H9 (cell line): ENCODE results near the gene PRR20G. TPM values are rescaled to one million over a fixed set of nuclear protein-coding genes. Genes with fewer than 3 reads are reported as not detected.
"Not testable (repeated sequence)": the region's sequence is repeated elsewhere in the genome, so short reads cannot be mapped to it uniquely, and the experiment has no call there.

Experiments
- DNase-seq: peaks from one replicate; pipeline ENCODE4 v3.0.0-alpha.2; 2017
- H2AFZ ChIP-seq: one replicate; pipeline ENCODE4 v1.6.1; 2013; ENCODE audit warnings: mild to moderate bottlenecking, low read length, control low read depth, moderate library complexity
- H2AK5ac ChIP-seq: 2 replicates; pipeline ENCODE4 v1.6.1; 2013; ENCODE audit warnings: low read length, control low read depth, mixed read lengths; ENCODE audit not compliant: insufficient read length
- H2BK120ac ChIP-seq: one replicate; pipeline ENCODE4 v1.6.1; 2013; ENCODE audit warnings: low read depth, mild to moderate bottlenecking, low read length, control low read depth, inconsistent platforms; ENCODE audit not compliant: poor library complexity, severe bottlenecking
- H2BK12ac ChIP-seq: 2 replicates; pipeline ENCODE4 v1.6.1; 2013; ENCODE audit warnings: low read length, control low read depth, mixed read lengths, low read depth; ENCODE audit not compliant: insufficient read length
- H2BK15ac ChIP-seq: 2 replicates; pipeline ENCODE4 v1.6.1; 2013; ENCODE audit warnings: low read depth, low read length, control low read depth
- H2BK20ac ChIP-seq: one replicate; pipeline ENCODE4 v1.6.1; 2013; ENCODE audit warnings: low read depth, mild to moderate bottlenecking, low read length, control low read depth, inconsistent platforms; ENCODE audit not compliant: poor library complexity, severe bottlenecking
- H2BK5ac ChIP-seq: 2 replicates; pipeline ENCODE4 v1.6.1; 2013; ENCODE audit warnings: low read length, control low read depth, mixed read lengths; ENCODE audit not compliant: insufficient read length
- H3K14ac ChIP-seq: 2 replicates; pipeline ENCODE4 v1.6.1; 2013; ENCODE audit warnings: low read length, control low read depth; ENCODE audit not compliant: insufficient read depth
- H3K18ac ChIP-seq: 2 replicates; pipeline ENCODE4 v1.6.1; 2013; ENCODE audit warnings: low read depth, mild to moderate bottlenecking, mixed read lengths, low read length, control low read depth; ENCODE audit not compliant: insufficient read length
- H3K23ac ChIP-seq: 2 replicates; pipeline ENCODE4 v1.6.1; 2013; ENCODE audit warnings: low read length, control low read depth, mixed read lengths, low read depth; ENCODE audit not compliant: insufficient read length
- H3K23me2 ChIP-seq: 2 replicates; pipeline ENCODE4 v1.6.1; 2013; ENCODE audit warnings: low read depth, mild to moderate bottlenecking, mixed read lengths, low read length, control low read depth; ENCODE audit not compliant: insufficient read length, poor library complexity, severe bottlenecking
- H3K27ac ChIP-seq: 2 replicates; pipeline ENCODE4 v1.5.1; 2013; ENCODE audit warnings: low read length, control low read depth, mixed read lengths, low read depth; ENCODE audit not compliant: insufficient read length
- H3K27me3 ChIP-seq: 2 replicates; pipeline ENCODE4 v1.6.1; 2013; ENCODE audit warnings: low read length, control low read depth, inconsistent platforms; ENCODE audit not compliant: insufficient read depth
- H3K4ac ChIP-seq: 2 replicates; pipeline ENCODE4 v1.6.1; 2013; ENCODE audit warnings: low read depth, mild to moderate bottlenecking, control low read depth, inconsistent platforms, low read length, moderate library complexity
- H3K4me1 ChIP-seq: 2 replicates; pipeline ENCODE4 v1.6.1; 2013; ENCODE audit warnings: low read length, control low read depth, inconsistent platforms; ENCODE audit not compliant: insufficient read depth
- H3K4me2 ChIP-seq: 2 replicates; pipeline ENCODE4 v1.6.1; 2013; ENCODE audit warnings: low read length, control low read depth, mixed read lengths; ENCODE audit not compliant: insufficient read length, insufficient read depth
- H3K56ac ChIP-seq: 2 replicates; pipeline ENCODE4 v1.6.1; 2013; ENCODE audit warnings: low read depth, mild to moderate bottlenecking, mixed read lengths, low read length, control low read depth; ENCODE audit not compliant: insufficient read length
- H3K79me1 ChIP-seq: 2 replicates; pipeline ENCODE4 v1.6.1; 2013; ENCODE audit warnings: low read depth, mild to moderate bottlenecking, moderate library complexity, low read length, control low read depth, inconsistent platforms; ENCODE audit not compliant: insufficient read depth, poor library complexity, severe bottlenecking
- H3K79me2 ChIP-seq: 2 replicates; pipeline ENCODE4 v1.6.1; 2013; ENCODE audit warnings: low read length, control low read depth, inconsistent platforms; ENCODE audit not compliant: insufficient read depth
- H3K9ac ChIP-seq: 2 replicates; pipeline ENCODE4 v1.6.1; 2013; ENCODE audit warnings: low read length, control low read depth, mixed read lengths; ENCODE audit not compliant: insufficient read length; ENCODE audit errors: extremely low read depth
- H3K9me3 ChIP-seq: one replicate; pipeline ENCODE4 v1.6.1; 2013; ENCODE audit warnings: low read depth, low read length, inconsistent platforms; ENCODE audit not compliant: control insufficient read depth
- H3T11ph ChIP-seq: one replicate; pipeline ENCODE4 v1.6.1; 2013; ENCODE audit warnings: mild to moderate bottlenecking, low read length, control low read depth, inconsistent platforms
- H4K20me1 ChIP-seq: one replicate; pipeline ENCODE4 v1.6.1; 2013; ENCODE audit not compliant: control insufficient read depth, insufficient read length, insufficient read depth
- H4K5ac ChIP-seq: 2 replicates; pipeline ENCODE4 v1.6.1; 2013; ENCODE audit warnings: low read depth, mild to moderate bottlenecking, mixed read lengths, low read length, control low read depth; ENCODE audit not compliant: insufficient read length
- H4K8ac ChIP-seq: replicated peaks from 2 replicates; pipeline ENCODE4 v1.6.1; 2013; ENCODE audit warnings: low read length, control low read depth, mixed read lengths, low read depth; ENCODE audit not compliant: insufficient read length
- H4K91ac ChIP-seq: 2 replicates; pipeline ENCODE4 v1.6.1; 2013; ENCODE audit warnings: low read depth, mild to moderate bottlenecking, moderate library complexity, mixed read lengths, low read length, control low read depth; ENCODE audit not compliant: insufficient read length
- H3K27ac Mint-ChIP-seq, 3 experiments: 2 replicates in 2 of 3; 3 replicates in 1 of 3; pipeline ENCODE4 v1.8.0; 2020 to 2021; ENCODE audit warnings: mixed read lengths in 3 of 3, mild to moderate bottlenecking in 1 of 3, moderate library complexity in 1 of 3
- H3K27me3 Mint-ChIP-seq: 2 replicates; pipeline ENCODE4 v1.8.0; 2021; ENCODE audit warnings: low read depth, mild to moderate bottlenecking, moderate library complexity, mixed read lengths
- H3K36me3 Mint-ChIP-seq, 3 experiments: 2 replicates in 2 of 3; 3 replicates in 1 of 3; pipeline ENCODE4 v1.8.0; 2020 to 2021; ENCODE audit warnings: low read depth in 3 of 3, mixed read lengths in 3 of 3; ENCODE audit not compliant: insufficient read depth in 1 of 3
- H3K4me1 Mint-ChIP-seq, 2 experiments: 2 replicates each; pipeline ENCODE4 v1.8.0; 2020; ENCODE audit warnings: mixed read lengths in 2 of 2
- H3K4me3 Mint-ChIP-seq, 2 experiments: 2 replicates in 1 of 2; 3 replicates in 1 of 2; pipeline ENCODE4 v1.8.0; 2020 to 2021; ENCODE audit warnings: mild to moderate bottlenecking in 2 of 2, mixed read lengths in 2 of 2, moderate library complexity in 1 of 2
- H3K9me3 Mint-ChIP-seq, 2 experiments: 2 replicates in 1 of 2; 3 replicates in 1 of 2; pipeline ENCODE4 v1.8.0; 2020; ENCODE audit warnings: mild to moderate bottlenecking in 2 of 2, mixed read lengths in 2 of 2, moderate library complexity in 1 of 2
- WGBS: extraction: QIAGEN DNeasy Blood & Tissue Kit; methylation state at CpG from one replicate; pipeline ENCODE4 v1.1.7; 2013; ENCODE audit warnings: missing lambda C conversion rate, low lambda C conversion rate, mixed read lengths; ENCODE audit not compliant: insufficient read length; ENCODE audit errors: extremely low coverage; 5-methylcytosine and 5-hydroxymethylcytosine counted together
- total RNA-seq: library from RNA; stranded (reverse); gene quantifications from 2 replicates; pipeline ENCODE4 v1.2.1, GENCODE V29; 2021
- TF ChIP-seq, protein P1 (sequence below): fragments of 200-600 bp; sonication (generic); conservative IDR thresholded peaks from 3 replicates; pipeline ENCODE4 v1.8.0; 2021; ENCODE audit warnings: antibody characterized with exemption, mild to moderate bottlenecking

Gene PRR20G
- total RNA-seq, 1 experiment from 2014 or later = 0.35 TPM

- H4K5ac ChIP-seq = no peak overlapping the region
- H3K18ac ChIP-seq = no peak overlapping the region
- WGBS = no CpG with 5 or more reads among the region's 3 CpGs
- Mint-ChIP-seq H3K4me1 (no peaks in the 10 kb centered on the region), H3K27ac (no peak overlapping the region), H3K9me3 (peaks cover 3 to 4% of the 10 kb centered on the region in 2 experiments; a peak in 4 of 5 replicates), H3K27me3 (peaks cover 27% of the 10 kb centered on the region), H3K36me3 (no peaks in the 10 kb centered on the region; a peak in 1 of 7 replicates), H3K4me3 (no peak overlapping the region)
- no peak overlapping the region for H4K8ac ChIP-seq
- no peaks in the 10 kb centered on the region for H3K27me3 ChIP-seq
- H4K91ac ChIP-seq = no peak overlapping the region
- no peak overlapping the region for H2BK20ac ChIP-seq
- H2AFZ ChIP-seq = no peak overlapping the region
- no peaks in the 10 kb centered on the region for H3K79me1 ChIP-seq
- TF ChIP-seq, protein P1, sequence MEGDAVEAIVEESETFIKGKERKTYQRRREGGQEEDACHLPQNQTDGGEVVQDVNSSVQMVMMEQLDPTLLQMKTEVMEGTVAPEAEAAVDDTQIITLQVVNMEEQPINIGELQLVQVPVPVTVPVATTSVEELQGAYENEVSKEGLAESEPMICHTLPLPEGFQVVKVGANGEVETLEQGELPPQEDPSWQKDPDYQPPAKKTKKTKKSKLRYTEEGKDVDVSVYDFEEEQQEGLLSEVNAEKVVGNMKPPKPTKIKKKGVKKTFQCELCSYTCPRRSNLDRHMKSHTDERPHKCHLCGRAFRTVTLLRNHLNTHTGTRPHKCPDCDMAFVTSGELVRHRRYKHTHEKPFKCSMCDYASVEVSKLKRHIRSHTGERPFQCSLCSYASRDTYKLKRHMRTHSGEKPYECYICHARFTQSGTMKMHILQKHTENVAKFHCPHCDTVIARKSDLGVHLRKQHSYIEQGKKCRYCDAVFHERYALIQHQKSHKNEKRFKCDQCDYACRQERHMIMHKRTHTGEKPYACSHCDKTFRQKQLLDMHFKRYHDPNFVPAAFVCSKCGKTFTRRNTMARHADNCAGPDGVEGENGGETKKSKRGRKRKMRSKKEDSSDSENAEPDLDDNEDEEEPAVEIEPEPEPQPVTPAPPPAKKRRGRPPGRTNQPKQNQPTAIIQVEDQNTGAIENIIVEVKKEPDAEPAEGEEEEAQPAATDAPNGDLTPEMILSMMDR = no peak
- no peak overlapping the region for H2BK120ac ChIP-seq
- H3K4me1 ChIP-seq = no peaks in the 10 kb centered on the region
- H3K14ac ChIP-seq = no peak overlapping the region
- no peaks in the 10 kb centered on the region for H3K79me2 ChIP-seq
- H3K56ac ChIP-seq = no peak overlapping the region
- DNase-seq = no peak
- no peak overlapping the region for H2BK5ac ChIP-seq
- no peak overlapping the region for H3K9ac ChIP-seq
- no peaks in the 10 kb centered on the region for H3K9me3 ChIP-seq
- no peak overlapping the region for H3K4ac ChIP-seq
- no peaks in the 10 kb centered on the region for H4K20me1 ChIP-seq
- no peaks in the 10 kb centered on the region for H3K23me2 ChIP-seq
- H3K27ac ChIP-seq = no peak overlapping the region
- H3K23ac ChIP-seq = no peak overlapping the region
- no peak overlapping the region for H2AK5ac ChIP-seq
- no peak overlapping the region for H3T11ph ChIP-seq
- H2BK12ac ChIP-seq = no peak overlapping the region
- no peak overlapping the region for H3K4me2 ChIP-seq
- H2BK15ac ChIP-seq = no peak overlapping the region
Observed at GRCh38 chr3:127312818-127313217, 25.0 kb upstream of the PRR20G start.

GRCh38 chr3:127308821-127309220, 21.0 kb upstream of the PRR20G start:
- H3K4me1 Mint-ChIP-seq, H3K4ac ChIP-seq, H4K5ac ChIP-seq, H4K8ac ChIP-seq, H3K56ac ChIP-seq, DNase-seq, H3K23me2 ChIP-seq, H2BK5ac ChIP-seq, H3K79me2 ChIP-seq, H3K9me3 ChIP-seq, H3K36me3 Mint-ChIP-seq, H3K27ac Mint-ChIP-seq, H3K79me1 ChIP-seq, H3K4me1 ChIP-seq, H2BK20ac ChIP-seq, H2BK120ac ChIP-seq, H3K9me3 Mint-ChIP-seq, H2BK15ac ChIP-seq, H2AFZ ChIP-seq, H4K91ac ChIP-seq, H3K4me2 ChIP-seq, H4K20me1 ChIP-seq, H3T11ph ChIP-seq, H3K27me3 ChIP-seq, H3K14ac ChIP-seq, H3K27ac ChIP-seq, H3K23ac ChIP-seq, H2BK12ac ChIP-seq, H3K9ac ChIP-seq, H3K4me3 Mint-ChIP-seq, H3K18ac ChIP-seq, H2AK5ac ChIP-seq: not testable (repeated sequence)
- no CpG with 5 or more reads among the region's 28 CpGs for WGBS
- peaks cover 33% of the 10 kb centered on the region for H3K27me3 Mint-ChIP-seq
